Measurements from ENCODE around the gene FALEC. TPM values are rescaled to one million over a fixed set of nuclear protein-coding genes. Genes with fewer than 3 reads are reported as not detected.

The FALEC gene
- total and polyA plus RNA-seq, 2 of the 8 experiments (the other 6 are each of a cell fraction or from before 2014, with no cell fraction given), result not detected

- Histone ChIP-seq H3K23me2 (ENCODE audit: low read depth, low read length) (peaks cover 5% of the 10 kb centered on the region), H2AFZ (ENCODE audit: low read length) (no peak overlapping the region), H3K9me3 (ENCODE audit: insufficient read depth in 2 of 2, low read depth in 1 of 2, low read length in 1 of 2) (no peaks in the 10 kb centered on the region), H3K27me3 (replicated peaks in 1 of 4; ENCODE audit: control insufficient read depth in 3 of 4, extremely low read depth in 1 of 4, insufficient read depth in 3 of 4, low read length in 3 of 4) (no peaks in the 10 kb centered on the region; a peak in 1 of 7 replicates), H4K8ac (ENCODE audit: extremely low read depth, insufficient read depth, low read length) (peak overlapping the region; percentile 31; the same call in 1 of the 2 replicates), H3K18ac (ENCODE audit: extremely low read depth, low read length) (no peak overlapping the region), H2BK15ac (ENCODE audit: low read length) (no peak overlapping the region), H2BK120ac (replicated peaks; ENCODE audit: low read depth, low read length) (no peak overlapping the region), H2AK5ac (ENCODE audit: low read depth, low read length) (no peak overlapping the region), H3K79me1 (ENCODE audit: low read depth, low read length) (no peaks in the 10 kb centered on the region), H4K5ac (ENCODE audit: insufficient read length, low read depth, low read length) (no peak overlapping the region), H3K9ac (replicated peaks in 1 of 4; ENCODE audit: extremely low read depth in 1 of 4, low read depth in 3 of 4, low read length in 3 of 4) (no peak overlapping the region), H3K79me2 (ENCODE audit: control insufficient read depth in 1 of 2, insufficient read depth in 2 of 2, low read length in 2 of 2) (no peaks in the 10 kb centered on the region), H3K4me3 (ENCODE audit: extremely low read depth in 1 of 4, insufficient read depth in 2 of 4, low read depth in 3 of 4, low read length in 4 of 4) (peak overlapping the region in 1 of 4 experiments; percentile 72; a peak in 1 of 8 replicates), H2BK20ac (ENCODE audit: low read length) (peak overlapping the region; percentile 80; the same call in 1 of the 2 replicates), H3K56ac (replicated peaks; ENCODE audit: insufficient read length, low read depth, low read length) (no peak overlapping the region), H3K4me2 (ENCODE audit: insufficient read depth in 1 of 2, low read depth in 2 of 2, low read length in 2 of 2) (peak overlapping the region in 1 of 2 experiments; percentile 91; a peak in 1 of 4 replicates), H3K27ac (ENCODE audit: low read depth, low read length) (no peak overlapping the region), H3K4ac (replicated peaks; ENCODE audit: insufficient read length, low read depth, low read length) (no peak overlapping the region), H3K23ac (ENCODE audit: insufficient read length) (no peak overlapping the region), H2BK5ac (ENCODE audit: low read depth, low read length) (no peak overlapping the region), H3K4me1 (replicated peaks in 1 of 4; ENCODE audit: control insufficient read depth in 3 of 4, insufficient read depth in 4 of 4, low read length in 3 of 4) (peaks cover 0 to 4% (median 3%) of the 10 kb centered on the region in 4 experiments; a peak in 5 of 7 replicates), H3K14ac (ENCODE audit: insufficient read length) (no peak overlapping the region), H4K20me1 (replicated peaks in 1 of 2; ENCODE audit: control insufficient read depth in 1 of 2, insufficient read depth in 2 of 2, low read length in 2 of 2) (no peaks in the 10 kb centered on the region), H3K36me3 (ENCODE audit: control insufficient read depth in 2 of 4, insufficient read depth in 4 of 4, low read length in 3 of 4) (no peaks in the 10 kb centered on the region), H2BK12ac (ENCODE audit: low read depth, low read length) (no peak overlapping the region), H4K91ac (replicated peaks; ENCODE audit: insufficient read length, low read length) (no peak overlapping the region)
- DNase-seq (ENCODE audit: low read depth in 1 of 2, low spot score in 2 of 2), result no peak
- 94% methylated on average over 9 of the region's 9 CpGs; no CpG with 5 or more reads in 1 of the 2 experiments for WGBS, 2 experiments (ENCODE audit: extremely low coverage in 1 of 2, insufficient coverage in 1 of 2, insufficient read length in 1 of 2, insufficient replicate concordance in 2 of 2, low coverage in 1 of 2, low lambda C conversion rate in 2 of 2, missing lambda C conversion rate in 1 of 2)
- FAIRE-seq, result no peak
- ChIA-PET CTCF (ENCODE audit: partially characterized antibody) (interaction anchor here (1.4 to 22.4 kb wide), 2 partner anchors 11 to 18 kb away, joined by 3 to 253 read pairs; no protein-coding TSS in a partner anchor), POLR2A (ENCODE audit: partially characterized antibody) (interaction anchor here (1.4 to 1.7 kb wide), 4 partner anchors 12 to 46 kb away, joined by 3 to 5 read pairs (median 4); no protein-coding TSS in a partner anchor)
Measured at GRCh38 chr1:150514260-150514659, 1.3 kb upstream of the FALEC start.
